ENCODE data around the gene HDAC1. TPM values are rescaled to one million over a fixed set of nuclear protein-coding genes. Genes with fewer than 3 reads are reported as not detected.

HDAC1 gene
- total and polyA plus RNA-seq, 2 of the 8 experiments (the other 6 are each of a cell fraction or from before 2014, with no cell fraction given): 111 to 125 TPM

DNA sequence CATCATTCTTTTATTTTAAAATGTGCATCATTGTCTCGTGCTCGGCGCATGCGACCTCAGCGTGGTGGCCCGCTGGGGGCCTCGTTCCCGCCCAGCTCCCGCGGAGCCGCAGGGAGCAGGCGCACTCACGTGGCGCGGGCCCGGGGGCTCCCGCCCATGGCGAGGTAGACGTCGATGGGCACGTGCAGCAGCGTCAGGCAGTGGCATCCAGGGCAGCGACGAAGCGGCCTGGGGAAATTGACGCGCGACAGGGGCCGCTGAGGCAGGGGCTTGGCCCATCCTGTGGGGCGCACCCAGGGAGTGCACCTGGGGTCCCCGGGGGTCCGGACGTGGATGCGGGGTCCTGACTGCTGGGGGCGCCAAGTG is 69.4 kb downstream of the HDAC1 start:
- no peak overlapping the region; the same call in 1 of the 2 replicates for H3K18ac ChIP-seq (ENCODE audit: extremely low read depth, low read length)
- peaks cover 9% of the 10 kb centered on the region; the same call in 1 of the 2 replicates for H3K23me2 ChIP-seq (ENCODE audit: low read depth, low read length)
- H3K9me3 ChIP-seq (ENCODE audit: insufficient read depth in 2 of 2, low read depth in 1 of 2, low read length in 1 of 2): no peaks in the 10 kb centered on the region; a peak in 1 of 4 replicates
- peak overlapping the region; percentile 62; the same call in 1 of the 2 replicates for H4K8ac ChIP-seq (ENCODE audit: extremely low read depth, insufficient read depth, low read length)
- no peak overlapping the region for H2BK5ac ChIP-seq (ENCODE audit: low read depth, low read length)
- H2BK15ac ChIP-seq (ENCODE audit: low read length): no peak overlapping the region
- 58% methylated on average over 26 of the region's 35 CpGs; no CpG with 5 or more reads in 1 of the 2 experiments for WGBS, 2 experiments (ENCODE audit: extremely low coverage in 1 of 2, insufficient coverage in 1 of 2, insufficient read length in 1 of 2, insufficient replicate concordance in 2 of 2, low coverage in 1 of 2, low lambda C conversion rate in 2 of 2, missing lambda C conversion rate in 1 of 2)
- no peak overlapping the region for H2BK12ac ChIP-seq (ENCODE audit: low read depth, low read length)
- no peak overlapping the region for H2AK5ac ChIP-seq (ENCODE audit: low read depth, low read length)
- DNase-seq (ENCODE audit: low read depth in 1 of 2, low spot score in 2 of 2) (no peak), FAIRE-seq (no peak)
- no peaks in the 10 kb centered on the region for H3K79me1 ChIP-seq (ENCODE audit: low read depth, low read length)
- H3K36me3 ChIP-seq (ENCODE audit: control insufficient read depth in 2 of 4, insufficient read depth in 4 of 4, low read length in 3 of 4): peaks cover 0 to 19% (median 6%) of the 10 kb centered on the region in 4 experiments; a peak in 4 of 8 replicates
- no peak overlapping the region for H3K27ac ChIP-seq (ENCODE audit: low read depth, low read length)
- H3K4ac ChIP-seq (replicated peaks; ENCODE audit: insufficient read length, low read depth, low read length): no peak overlapping the region
- H3K14ac ChIP-seq (ENCODE audit: insufficient read length): no peak overlapping the region
- H3K56ac ChIP-seq (replicated peaks; ENCODE audit: insufficient read length, low read depth, low read length): no peak overlapping the region
- peaks cover 0 to 5% of the 10 kb centered on the region in 2 experiments for H4K20me1 ChIP-seq (replicated peaks in 1 of 2; ENCODE audit: control insufficient read depth in 1 of 2, insufficient read depth in 2 of 2, low read length in 2 of 2)
- H3K4me2 ChIP-seq (ENCODE audit: insufficient read depth in 1 of 2, low read depth in 2 of 2, low read length in 2 of 2): peak overlapping the region; percentile 49 to 68; a peak in 3 of 4 replicates
- H2BK120ac ChIP-seq (replicated peaks; ENCODE audit: low read depth, low read length): no peak overlapping the region
- H3K4me1 ChIP-seq (replicated peaks in 1 of 4; ENCODE audit: control insufficient read depth in 3 of 4, insufficient read depth in 4 of 4, low read length in 3 of 4): peaks cover 0 to 3% (median 1%) of the 10 kb centered on the region in 4 experiments; a peak in 4 of 7 replicates
- no peak overlapping the region for H3K23ac ChIP-seq (ENCODE audit: insufficient read length)
- H3K27me3 ChIP-seq (replicated peaks in 1 of 4; ENCODE audit: control insufficient read depth in 3 of 4, extremely low read depth in 1 of 4, insufficient read depth in 3 of 4, low read length in 3 of 4): peaks cover 3 to 24% (median 14%) of the 10 kb centered on the region in 4 experiments
- no peak overlapping the region for H4K5ac ChIP-seq (ENCODE audit: insufficient read length, low read depth, low read length)
- no peak overlapping the region for H3K9ac ChIP-seq (replicated peaks in 1 of 4; ENCODE audit: extremely low read depth in 1 of 4, low read depth in 3 of 4, low read length in 3 of 4)
- H2AFZ ChIP-seq (ENCODE audit: low read length): no peak overlapping the region
- no peak overlapping the region for H2BK20ac ChIP-seq (ENCODE audit: low read length)
- no peak overlapping the region for H4K91ac ChIP-seq (replicated peaks; ENCODE audit: insufficient read length, low read length)
- CTCF ChIA-PET (ENCODE audit: partially characterized antibody): interaction anchor here (1.3 kb wide), 1 partner anchor 145 kb away, joined by 3 read pairs; no protein-coding TSS in a partner anchor
- peak overlapping the region in 1 of 4 experiments; percentile 53; a peak in 2 of 8 replicates for H3K4me3 ChIP-seq (ENCODE audit: extremely low read depth in 1 of 4, insufficient read depth in 2 of 4, low read depth in 3 of 4, low read length in 4 of 4)
- POLR2A ChIA-PET (ENCODE audit: partially characterized antibody): interaction anchor here (1.7 to 6.8 kb wide), 6 partner anchors 11 to 30 kb away, joined by 3 to 68 read pairs (median 28); partner anchors contain the start of gene MARCKSL1
- no peaks in the 10 kb centered on the region for H3K79me2 ChIP-seq (ENCODE audit: control insufficient read depth in 1 of 2, insufficient read depth in 2 of 2, low read length in 2 of 2)
- TF ChIP-seq, protein P1, sequence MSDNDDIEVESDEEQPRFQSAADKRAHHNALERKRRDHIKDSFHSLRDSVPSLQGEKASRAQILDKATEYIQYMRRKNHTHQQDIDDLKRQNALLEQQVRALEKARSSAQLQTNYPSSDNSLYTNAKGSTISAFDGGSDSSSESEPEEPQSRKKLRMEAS (IDR thresholded peaks at IDR 0.05): peak; percentile 99
- TF ChIP-seq, protein P2, sequence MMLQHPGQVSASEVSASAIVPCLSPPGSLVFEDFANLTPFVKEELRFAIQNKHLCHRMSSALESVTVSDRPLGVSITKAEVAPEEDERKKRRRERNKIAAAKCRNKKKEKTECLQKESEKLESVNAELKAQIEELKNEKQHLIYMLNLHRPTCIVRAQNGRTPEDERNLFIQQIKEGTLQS (IDR thresholded peaks at IDR 0.05; ENCODE audit: insufficient read depth, low read depth, low read length): no peak
- TF ChIP-seq RAD21 (IDR thresholded peaks at IDR 0.05 in 1 of 2, conservative IDR thresholded peaks at IDR 0.05 in 1 of 2; ENCODE audit: low read depth in 2 of 2, low read length in 2 of 2) (no peak), SIN3A (conservative IDR thresholded peaks at IDR 0.05 in 1 of 2, IDR thresholded peaks at IDR 0.05 in 1 of 2; ENCODE audit: low read depth in 1 of 2, low read length in 2 of 2) (0 out of 4 replicates have a peak, but pooled peaks of 1 of the 2 experiments have one; percentile 56), POLR2AphosphoS5 (IDR thresholded peaks at IDR 0.05; ENCODE audit: low read depth, low read length) (peak; percentile 69; the same call in 1 of the 2 replicates), EZH2 (IDR thresholded peaks at IDR 0.05; ENCODE audit: low read depth, low read length, severe bottlenecking) (peak; percentile 27), CEBPB (IDR thresholded peaks at IDR 0.05; ENCODE audit: low read depth, low read length) (no peak)
- TF ChIP-seq, protein P3, sequence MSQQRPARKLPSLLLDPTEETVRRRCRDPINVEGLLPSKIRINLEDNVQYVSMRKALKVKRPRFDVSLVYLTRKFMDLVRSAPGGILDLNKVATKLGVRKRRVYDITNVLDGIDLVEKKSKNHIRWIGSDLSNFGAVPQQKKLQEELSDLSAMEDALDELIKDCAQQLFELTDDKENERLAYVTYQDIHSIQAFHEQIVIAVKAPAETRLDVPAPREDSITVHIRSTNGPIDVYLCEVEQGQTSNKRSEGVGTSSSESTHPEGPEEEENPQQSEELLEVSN (IDR thresholded peaks at IDR 0.05): peak; percentile 100
- TF ChIP-seq, protein P4, sequence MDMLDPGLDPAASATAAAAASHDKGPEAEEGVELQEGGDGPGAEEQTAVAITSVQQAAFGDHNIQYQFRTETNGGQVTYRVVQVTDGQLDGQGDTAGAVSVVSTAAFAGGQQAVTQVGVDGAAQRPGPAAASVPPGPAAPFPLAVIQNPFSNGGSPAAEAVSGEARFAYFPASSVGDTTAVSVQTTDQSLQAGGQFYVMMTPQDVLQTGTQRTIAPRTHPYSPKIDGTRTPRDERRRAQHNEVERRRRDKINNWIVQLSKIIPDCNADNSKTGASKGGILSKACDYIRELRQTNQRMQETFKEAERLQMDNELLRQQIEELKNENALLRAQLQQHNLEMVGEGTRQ (IDR thresholded peaks at IDR 0.05; ENCODE audit: low read length): peak; percentile 68
